HL-60 (cell line): ENCODE measurements around the gene DENND4A.

Source experiments
- DNase-seq, 2 experiments: peaks; one replicate each; pipeline ENCODE4 v3.0.0-alpha.2; 2010 to 2020; ENCODE audit warnings: low read depth in 1 of 2, low spot score in 1 of 2
- H3K27ac ChIP-seq: fragments of 250-450 bp; sonication (Bioruptor Pico); replicated peaks from 2 replicates; pipeline ENCODE4 v1.5.1; 2020; ENCODE audit warnings: mild to moderate bottlenecking, moderate library complexity
- H3K27me3 ChIP-seq: fragments of 250-450 bp; sonication (Bioruptor Pico); 2 replicates; pipeline ENCODE4 v1.5.1; 2021; ENCODE audit warnings: mild to moderate bottlenecking, moderate library complexity; ENCODE audit not compliant: insufficient read depth, poor library complexity, severe bottlenecking
- H3K4me3 ChIP-seq: replicated peaks from 2 replicates; pipeline ENCODE4 v1.5.1; 2011; ENCODE audit warnings: mild to moderate bottlenecking, control low read depth, low read length; ENCODE audit not compliant: insufficient read depth
- CTCF ChIP-seq: IDR thresholded peaks from one replicate; pipeline ENCODE4 v1.5.1; 2011; ENCODE audit warnings: low read length, control low read depth, inconsistent platforms; ENCODE audit not compliant: insufficient read depth
- GABPA ChIP-seq: IDR thresholded peaks from 2 replicates; pipeline ENCODE4 v1.6.1; 2012; ENCODE audit warnings: low read depth
- POLR2AphosphoS5 ChIP-seq: IDR thresholded peaks from 2 replicates; pipeline ENCODE4 v1.6.1; 2012; ENCODE audit warnings: low read depth
- REST ChIP-seq: IDR thresholded peaks from 2 replicates; pipeline ENCODE4 v1.6.1; 2012; ENCODE audit warnings: low read depth; ENCODE audit not compliant: insufficient replicate concordance
- SPI1 ChIP-seq: IDR thresholded peaks from 2 replicates; pipeline ENCODE4 v1.6.1; 2012; ENCODE audit warnings: low read depth, mild to moderate bottlenecking, borderline replicate concordance

Gene DENND4A

GRCh38 chr15:65630760-65631159, 161.3 kb downstream of the DENND4A start:
- DNase-seq, result no peak
- Histone ChIP-seq H3K27me3 (no peaks in the 10 kb centered on the region), H3K27ac (no peak overlapping the region), H3K4me3 (no peak overlapping the region)
- TF ChIP-seq SPI1 (no peak), POLR2AphosphoS5 (no peak), GABPA (no peak), REST (no peak), CTCF (no peak)

GRCh38 chr15:65629548-65629947, 162.5 kb downstream of the DENND4A start:
- Histone ChIP-seq H3K4me3 (no peak overlapping the region), H3K27me3 (no peaks in the 10 kb centered on the region), H3K27ac (no peak overlapping the region)
- DNase-seq, result no peak
- TF ChIP-seq GABPA, result no peak
- TF ChIP-seq SPI1, result no peak
- TF ChIP-seq REST, result no peak
- TF ChIP-seq POLR2AphosphoS5, result no peak
- no peak for TF ChIP-seq CTCF

- no peaks in the 10 kb centered on the region for H3K27me3 ChIP-seq
- DNase-seq, result no peak
- TF ChIP-seq CTCF (no peak), POLR2AphosphoS5 (no peak), GABPA (no peak), SPI1 (no peak), REST (no peak)
- no peak overlapping the region for H3K27ac ChIP-seq
- H3K4me3 ChIP-seq, result no peak overlapping the region
These were observed 165.2 kb downstream of the DENND4A start for GRCh38 chr15:65626856-65627255.
